Sciatic nerve (tissue), 2 donors: ENCODE measurements around the gene MYBPHL. TPM values are rescaled to one million over a fixed set of nuclear protein-coding genes. Genes with fewer than 3 reads are reported as not detected.

Experiments used
- ATAC-seq: fragments of 200-7000 bp; cut with Tn5 transposase; one replicate; pipeline ENCODE4 v1.9.1; 2020; ENCODE audit warnings: mild to moderate bottlenecking, moderate library complexity
- DNase-seq: peaks from one replicate; pipeline ENCODE4 v3.0.0-alpha.2; 2020; ENCODE audit warnings: low spot score
- intact Hi-C: fragments of 100-400 bp; cut with DNase I; formaldehyde crosslinking; loops from one replicate; pipeline ENCODE4 v1.14.2; 2022
- total RNA-seq: library from RNA; stranded (reverse); fragmentation: NEBNext Ultra II Directional; extraction: Animal tissue kit (Norgen Biotek cat#: 25700); gene quantifications from one replicate; pipeline ENCODE4 v1.2.1, GENCODE V29; 2021
- donor health status: DM: no; HTN: no; CAD: no.
- donor health status: DM: no; HTN: no; CAD: no.

The MYBPHL gene
- total RNA-seq, 1 donor from 2014 or later: 0.45 TPM

GRCh38 chr1:109258481-109259466 is 48.0 kb downstream of the MYBPHL start:
- no peak for DNase-seq
- intact Hi-C loops: no loop called here
- ATAC-seq: no peak

GRCh38 chr1:109257682-109258421 is 49.0 kb downstream of the MYBPHL start:
- DNase-seq (no peak), ATAC-seq (no peak)
- intact Hi-C loops: no loop called here

DNA sequence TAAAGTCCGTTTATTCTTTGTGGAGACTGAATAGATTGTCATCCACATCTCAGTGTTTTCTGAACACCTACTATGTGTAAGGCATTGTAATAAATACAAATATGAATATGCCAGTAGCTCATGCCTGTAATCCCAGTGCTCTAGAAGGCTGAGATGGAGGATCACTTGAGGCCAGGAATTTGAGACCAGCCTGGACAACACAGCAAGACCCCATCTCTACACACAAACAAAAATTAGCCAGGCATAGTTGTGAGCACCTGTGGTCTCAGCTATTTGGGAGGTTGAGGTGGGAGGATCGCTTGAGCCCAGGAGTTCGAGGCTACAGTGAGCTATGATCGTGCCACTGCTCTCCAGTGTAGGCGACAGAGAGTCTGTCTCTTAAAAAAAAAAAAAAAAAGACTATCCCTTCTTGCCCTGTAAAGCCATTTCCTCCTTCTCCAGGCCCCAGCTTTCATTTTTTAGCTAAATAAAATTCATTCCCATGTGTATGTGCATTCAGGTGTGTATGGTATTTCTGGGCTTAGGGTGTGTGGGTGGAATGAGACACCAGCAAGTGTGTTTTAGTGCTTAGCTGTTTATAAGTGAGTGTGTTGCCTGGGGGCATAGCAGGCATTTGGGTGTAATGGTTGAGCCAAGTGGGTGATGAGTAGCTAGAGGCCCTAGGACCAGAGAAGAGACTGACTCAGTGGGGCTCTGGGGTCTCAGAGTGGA is 49.7 kb downstream of the MYBPHL start:
- no peak for DNase-seq
- intact Hi-C loops: no loop called here
- ATAC-seq: no peak

- no peak for ATAC-seq
- DNase-seq: no peak
Measured at GRCh38 chr1:109256085-109256484, 50.7 kb downstream of the MYBPHL start.

DNA sequence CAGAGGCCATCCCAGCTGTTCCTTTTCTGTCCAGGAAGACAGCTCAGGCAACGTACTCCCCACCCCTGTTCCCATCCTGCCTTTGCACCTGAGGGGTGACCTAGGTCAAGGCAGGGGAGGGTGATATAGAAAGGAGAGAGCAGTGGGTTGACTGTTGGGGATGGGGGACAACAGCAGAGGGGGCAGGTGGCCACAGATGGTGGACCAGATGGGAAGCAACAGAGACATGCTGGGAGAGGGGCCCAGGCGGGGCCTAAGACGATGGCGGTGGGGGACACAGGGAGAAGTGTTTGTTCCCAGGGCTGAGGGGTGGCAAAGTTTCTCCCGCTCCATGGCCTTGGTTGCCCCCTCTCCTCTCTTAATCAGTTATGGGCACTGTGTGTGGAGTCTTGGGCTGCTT is 51.1 kb downstream of the MYBPHL start:
- no peak for DNase-seq
- ATAC-seq: no peak
- intact Hi-C loops: no loop called here

More at GRCh38 chr1:109256085-109256484, 50.7 kb downstream of the MYBPHL start:
- intact Hi-C loops: no loop called here

GRCh38 chr1:109255097-109255651 is 51.6 kb downstream of the MYBPHL start:
- ATAC-seq (peak; percentile 26), DNase-seq (no peak)
- intact Hi-C loops: no loop called here

DNA sequence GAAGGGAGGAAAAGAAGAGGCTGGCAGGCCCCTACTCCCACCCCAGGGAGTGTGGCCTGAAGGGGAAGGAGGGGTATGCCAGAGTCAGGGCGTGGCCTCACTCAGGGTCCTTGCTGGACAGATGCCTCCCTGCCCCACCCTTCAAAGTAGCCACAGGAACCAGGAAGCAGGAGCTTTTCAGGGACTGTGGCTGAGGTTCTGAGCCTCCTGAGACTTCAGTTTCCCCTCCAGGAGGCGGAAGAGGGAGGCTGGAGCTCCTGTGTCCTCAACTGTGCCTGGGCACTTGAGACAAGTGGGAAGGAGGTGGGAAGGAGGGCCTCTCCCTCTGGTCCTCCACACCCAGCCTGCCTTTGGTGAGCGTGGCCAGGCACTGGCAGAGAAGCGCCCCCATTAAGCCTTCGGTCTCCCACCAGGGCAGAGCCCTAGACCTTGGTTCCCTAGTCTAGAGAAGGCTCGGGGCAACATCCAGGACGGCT is 52.2 kb downstream of the MYBPHL start:
- ATAC-seq (no peak), DNase-seq (no peak)
- intact Hi-C loops: no loop called here

GRCh38 chr1:109253803-109254620 is 52.8 kb downstream of the MYBPHL start:
- intact Hi-C loops: no loop called here
- DNase-seq (no peak), ATAC-seq (peak; percentile 37)

DNA sequence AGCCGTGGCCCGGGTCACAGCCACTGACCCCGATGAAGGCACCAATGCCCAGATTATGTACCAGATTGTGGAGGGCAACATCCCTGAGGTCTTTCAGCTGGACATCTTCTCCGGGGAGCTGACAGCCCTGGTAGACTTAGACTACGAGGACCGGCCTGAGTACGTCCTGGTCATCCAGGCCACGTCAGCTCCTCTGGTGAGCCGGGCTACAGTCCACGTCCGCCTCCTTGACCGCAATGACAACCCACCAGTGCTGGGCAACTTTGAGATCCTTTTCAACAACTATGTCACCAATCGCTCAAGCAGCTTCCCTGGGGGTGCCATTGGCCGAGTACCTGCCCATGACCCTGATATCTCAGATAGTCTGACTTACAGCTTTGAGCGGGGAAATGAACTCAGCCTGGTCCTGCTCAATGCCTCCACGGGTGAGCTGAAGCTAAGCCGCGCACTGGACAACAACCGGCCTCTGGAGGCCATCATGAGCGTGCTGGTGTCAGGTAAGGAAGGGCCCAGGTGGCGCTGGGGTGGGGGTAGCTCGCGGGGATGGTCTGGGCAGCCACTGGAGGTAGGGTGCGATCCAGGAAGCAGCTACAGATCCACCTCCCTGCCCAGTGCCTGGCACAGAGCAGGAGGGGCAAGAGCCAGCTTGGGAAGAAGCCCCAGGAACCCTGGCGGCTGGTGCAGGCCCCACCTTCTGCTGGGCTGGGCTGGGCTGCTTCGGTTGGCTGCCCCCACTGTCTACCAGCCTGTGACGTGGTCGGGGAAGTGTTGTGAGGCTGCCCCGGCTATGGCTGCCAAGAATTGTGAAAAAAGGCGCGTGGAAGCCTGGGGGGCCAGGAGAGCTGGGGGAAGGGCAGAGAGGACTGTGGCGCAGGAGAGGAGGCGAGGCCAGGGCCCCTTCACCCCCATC is 53.7 kb downstream of the MYBPHL start:
- peak; percentile 66 for ATAC-seq
- intact Hi-C loops: no loop called here
- DNase-seq: no peak

DNA sequence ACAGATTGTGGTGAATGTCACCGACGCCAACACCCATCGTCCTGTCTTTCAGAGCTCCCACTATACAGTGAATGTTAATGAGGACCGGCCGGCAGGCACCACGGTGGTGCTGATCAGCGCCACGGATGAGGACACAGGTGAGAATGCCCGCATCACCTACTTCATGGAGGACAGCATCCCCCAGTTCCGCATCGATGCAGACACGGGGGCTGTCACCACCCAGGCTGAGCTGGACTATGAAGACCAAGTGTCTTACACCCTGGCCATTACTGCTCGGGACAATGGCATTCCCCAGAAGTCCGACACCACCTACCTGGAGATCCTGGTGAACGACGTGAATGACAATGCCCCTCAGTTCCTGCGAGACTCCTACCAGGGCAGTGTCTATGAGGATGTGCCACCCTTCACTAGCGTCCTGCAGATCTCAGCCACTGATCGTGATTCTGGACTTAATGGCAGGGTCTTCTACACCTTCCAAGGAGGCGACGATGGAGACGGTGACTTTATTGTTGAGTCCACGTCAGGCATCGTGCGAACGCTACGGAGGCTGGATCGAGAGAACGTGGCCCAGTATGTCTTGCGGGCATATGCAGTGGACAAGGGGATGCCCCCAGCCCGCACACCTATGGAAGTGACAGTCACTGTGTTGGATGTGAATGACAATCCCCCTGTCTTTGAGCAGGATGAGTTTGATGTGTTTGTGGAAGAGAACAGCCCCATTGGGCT is 54.5 kb downstream of the MYBPHL start:
- intact Hi-C loops: no loop called here
- ATAC-seq (no peak), DNase-seq (no peak)

DNA sequence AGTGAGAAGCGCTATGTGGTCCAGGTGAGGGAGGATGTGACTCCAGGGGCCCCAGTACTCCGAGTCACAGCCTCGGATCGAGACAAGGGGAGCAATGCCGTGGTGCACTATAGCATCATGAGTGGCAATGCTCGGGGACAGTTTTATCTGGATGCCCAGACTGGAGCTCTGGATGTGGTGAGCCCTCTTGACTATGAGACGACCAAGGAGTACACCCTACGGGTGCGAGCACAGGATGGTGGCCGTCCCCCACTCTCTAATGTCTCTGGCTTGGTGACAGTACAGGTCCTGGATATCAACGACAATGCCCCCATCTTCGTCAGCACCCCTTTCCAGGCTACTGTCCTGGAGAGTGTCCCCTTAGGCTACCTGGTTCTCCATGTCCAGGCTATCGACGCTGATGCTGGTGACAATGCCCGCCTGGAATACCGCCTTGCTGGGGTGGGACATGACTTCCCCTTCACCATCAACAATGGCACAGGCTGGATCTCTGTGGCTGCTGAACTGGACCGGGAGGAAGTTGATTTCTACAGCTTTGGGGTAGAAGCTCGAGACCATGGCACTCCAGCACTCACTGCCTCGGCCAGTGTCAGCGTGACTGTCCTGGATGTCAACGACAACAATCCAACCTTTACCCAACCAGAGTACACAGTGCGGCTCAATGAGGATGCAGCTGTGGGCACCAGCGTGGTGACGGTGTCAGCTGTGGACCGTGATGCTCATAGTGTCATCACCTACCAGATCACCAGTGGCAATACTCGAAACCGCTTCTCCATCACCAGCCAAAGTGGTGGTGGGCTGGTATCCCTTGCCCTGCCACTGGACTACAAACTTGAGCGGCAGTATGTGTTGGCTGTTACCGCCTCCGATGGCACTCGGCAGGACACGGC is 55.3 kb downstream of the MYBPHL start:
- DNase-seq (no peak), ATAC-seq (no peak)
- intact Hi-C loops: no loop called here

- peak; percentile 61 for DNase-seq
- ATAC-seq: no peak
- intact Hi-C loops: no loop called here
Measured at GRCh38 chr1:109250454-109251276, 56.1 kb downstream of the MYBPHL start.

- ATAC-seq: no peak
- peak; percentile 58 for DNase-seq
- intact Hi-C loops: no loop called here
Measured at GRCh38 chr1:109249654-109250401, 57.0 kb downstream of the MYBPHL start.
